NT2/D1 (cell line): ENCODE measurements around the gene TPO.

Source experiments
- DNase-seq: peaks from one replicate; pipeline ENCODE4 v3.0.0-alpha.2; 2011; ENCODE audit warnings: low read depth, low spot score
- H3K27me3 ChIP-seq: 2 replicates; pipeline ENCODE4 v1.6.0; 2011; ENCODE audit warnings: mild to moderate bottlenecking; ENCODE audit not compliant: insufficient read length, insufficient read depth
- H3K36me3 ChIP-seq: 2 replicates; pipeline ENCODE4 v1.6.1; 2011; ENCODE audit warnings: mild to moderate bottlenecking, low read length, mixed read lengths; ENCODE audit not compliant: insufficient read depth, insufficient read length
- H3K4me1 ChIP-seq: 2 replicates; pipeline ENCODE4 v1.5.1; 2011; ENCODE audit not compliant: insufficient read depth, insufficient read length
- H3K4me3 ChIP-seq: 2 replicates; pipeline ENCODE4 v1.5.1; 2011; ENCODE audit warnings: low read depth; ENCODE audit not compliant: insufficient read length
- H3K9ac ChIP-seq: 2 replicates; pipeline ENCODE4 v1.6.0; 2011; ENCODE audit warnings: low read depth; ENCODE audit not compliant: insufficient read length
- H3K9me3 ChIP-seq: 2 replicates; pipeline ENCODE4 v1.5.1; 2011; ENCODE audit warnings: mild to moderate bottlenecking, low read length; ENCODE audit not compliant: insufficient read depth
- SUZ12 ChIP-seq: IDR thresholded peaks from 2 replicates; pipeline ENCODE4 v1.6.1; 2011; ENCODE audit not compliant: insufficient read length, insufficient read depth; ENCODE audit errors: extremely low read depth
- YY1 ChIP-seq: IDR thresholded peaks from 2 replicates; pipeline ENCODE4 v1.6.1; 2011; ENCODE audit not compliant: insufficient read length, insufficient read depth
- ZNF274 ChIP-seq: IDR thresholded peaks from 2 replicates; pipeline ENCODE4 v1.6.1; 2011; ENCODE audit warnings: mild to moderate bottlenecking, low read depth, low read length

Gene TPO

DNA sequence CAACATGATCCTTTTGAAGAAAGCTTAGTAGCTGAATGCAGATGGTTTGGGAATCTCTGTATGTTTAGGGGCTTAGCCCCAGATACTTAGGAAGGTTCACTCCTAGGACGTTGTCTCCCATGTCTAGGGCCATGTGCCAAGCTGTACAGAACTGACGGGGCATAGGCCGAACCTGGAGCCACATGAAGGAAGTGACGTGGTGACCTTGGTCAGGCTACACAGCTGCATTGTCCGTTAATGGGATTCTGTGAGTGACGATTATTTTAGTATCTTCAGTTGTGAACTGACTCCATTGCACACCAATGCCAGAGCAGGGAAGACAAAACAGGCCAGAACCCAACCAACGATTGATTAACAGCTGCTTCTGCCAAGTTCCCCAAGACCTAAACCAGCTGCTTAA lies 139.3 kb downstream of the TPO start:
- H3K4me1 ChIP-seq, result peaks cover 2% of the 10 kb centered on the region
- peaks cover 24% of the 10 kb centered on the region for H3K27me3 ChIP-seq
- H3K36me3 ChIP-seq, result no peaks in the 10 kb centered on the region
- no peak overlapping the region for H3K4me3 ChIP-seq
- TF ChIP-seq SUZ12 (no peak), ZNF274 (no peak), YY1 (no peak)
- H3K9ac ChIP-seq, result no peak overlapping the region
- H3K9me3 ChIP-seq, result no peaks in the 10 kb centered on the region
- no peak for DNase-seq

DNA sequence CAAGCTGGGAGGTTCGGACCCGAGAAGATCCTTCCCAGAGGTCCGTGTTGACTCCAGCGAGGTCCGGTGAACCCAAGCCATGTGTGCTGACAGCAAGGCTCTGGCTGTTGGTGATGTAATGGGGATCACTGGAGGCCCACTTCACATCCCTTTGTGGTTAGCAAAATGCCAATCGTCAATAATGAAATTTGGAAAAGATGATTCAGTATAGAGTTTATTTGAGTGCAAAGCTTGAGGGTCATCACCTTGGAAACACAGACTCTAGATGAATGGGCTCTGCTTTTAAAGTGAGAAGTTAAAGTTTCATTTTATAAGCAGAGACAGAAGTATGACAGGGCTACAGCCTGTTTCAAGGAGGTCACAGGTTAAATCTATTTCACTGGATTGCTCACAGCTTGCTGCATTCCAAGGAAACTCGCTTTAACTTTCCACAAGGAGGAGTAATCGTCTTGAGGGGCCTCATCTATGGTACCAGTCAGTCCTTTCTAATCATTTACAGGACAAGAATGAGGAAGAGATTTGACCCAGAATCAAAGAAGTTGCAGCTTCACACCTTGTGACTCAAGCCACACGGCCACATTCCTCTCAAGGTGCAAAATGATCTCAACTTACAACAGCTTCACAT lies 140.5 kb downstream of the TPO start:
- no peaks in the 10 kb centered on the region for H3K36me3 ChIP-seq
- H3K27me3 ChIP-seq, result peaks cover 24% of the 10 kb centered on the region
- H3K4me1 ChIP-seq, result peaks cover 2% of the 10 kb centered on the region
- no peak overlapping the region for H3K4me3 ChIP-seq
- DNase-seq, result no peak
- H3K9me3 ChIP-seq, result no peaks in the 10 kb centered on the region
- no peak for TF ChIP-seq ZNF274
- TF ChIP-seq YY1, result no peak
- no peak for TF ChIP-seq SUZ12
- no peak overlapping the region for H3K9ac ChIP-seq

DNA sequence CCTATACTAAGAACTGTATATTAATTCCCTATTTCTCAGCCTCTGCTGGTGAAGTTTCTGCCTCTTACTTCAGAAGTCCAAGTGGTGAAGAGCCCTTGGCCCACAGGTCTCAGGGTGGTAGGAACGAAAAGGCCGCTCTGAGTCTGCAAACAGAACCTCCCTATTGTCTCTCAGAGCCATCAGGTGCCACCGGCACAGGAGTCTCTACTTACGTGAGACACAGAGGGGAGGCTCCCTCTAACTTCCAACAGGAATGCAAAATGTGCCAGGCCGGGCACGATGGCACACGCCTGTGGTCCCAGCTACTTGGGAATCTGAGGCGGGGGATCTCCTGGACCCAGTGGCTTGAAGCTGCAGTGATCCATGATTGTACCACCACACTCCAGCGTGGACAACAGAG lies 143.0 kb downstream of the TPO start:
- Histone ChIP-seq H3K9ac (no peak overlapping the region), H3K27me3 (peaks cover 5% of the 10 kb centered on the region), H3K4me3 (no peak overlapping the region), H3K4me1 (no peaks in the 10 kb centered on the region), H3K36me3 (no peaks in the 10 kb centered on the region), H3K9me3 (no peaks in the 10 kb centered on the region)
- no peak for TF ChIP-seq ZNF274
- TF ChIP-seq SUZ12, result no peak
- TF ChIP-seq YY1, result no peak
- DNase-seq, result no peak

DNA sequence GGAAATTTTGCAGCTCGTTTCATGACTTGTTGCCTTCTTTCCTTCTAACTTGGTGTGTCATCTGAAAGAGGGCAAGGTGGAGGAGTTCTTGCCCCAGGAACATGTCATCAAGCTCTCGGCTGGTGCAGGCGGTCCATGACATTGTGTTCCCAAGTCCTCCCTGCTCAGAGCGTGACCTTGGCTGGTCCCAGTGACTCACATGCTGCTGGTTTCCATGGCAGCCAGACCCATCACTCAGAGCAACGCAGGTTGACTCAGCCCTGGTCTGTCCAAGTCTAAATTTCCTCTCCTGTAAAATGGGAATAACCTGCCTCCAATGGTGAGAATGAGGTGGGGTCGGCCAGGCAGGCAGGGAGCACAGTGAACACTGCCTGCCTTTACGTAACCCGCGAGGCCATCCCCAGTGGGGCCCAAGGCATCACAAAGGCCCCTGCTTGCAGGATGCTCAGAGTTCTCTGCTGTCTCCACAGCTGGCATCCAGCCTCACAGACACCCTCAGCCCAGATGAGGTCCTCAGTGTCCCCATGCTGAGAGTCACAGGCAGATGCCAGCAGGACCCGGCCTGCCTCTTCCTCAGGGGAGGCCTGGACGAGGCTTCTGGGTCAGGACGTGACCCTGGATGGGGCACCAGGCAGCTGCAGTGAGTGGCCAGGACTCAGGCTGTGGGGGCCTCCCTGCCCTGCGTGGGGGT lies 143.7 kb downstream of the TPO start:
- Histone ChIP-seq H3K9ac (no peak overlapping the region), H3K4me1 (no peaks in the 10 kb centered on the region), H3K27me3 (peaks cover 2% of the 10 kb centered on the region), H3K4me3 (no peak overlapping the region), H3K36me3 (no peaks in the 10 kb centered on the region), H3K9me3 (no peaks in the 10 kb centered on the region)
- no peak for DNase-seq
- no peak for TF ChIP-seq YY1
- TF ChIP-seq SUZ12, result no peak
- TF ChIP-seq ZNF274, result no peak

DNA sequence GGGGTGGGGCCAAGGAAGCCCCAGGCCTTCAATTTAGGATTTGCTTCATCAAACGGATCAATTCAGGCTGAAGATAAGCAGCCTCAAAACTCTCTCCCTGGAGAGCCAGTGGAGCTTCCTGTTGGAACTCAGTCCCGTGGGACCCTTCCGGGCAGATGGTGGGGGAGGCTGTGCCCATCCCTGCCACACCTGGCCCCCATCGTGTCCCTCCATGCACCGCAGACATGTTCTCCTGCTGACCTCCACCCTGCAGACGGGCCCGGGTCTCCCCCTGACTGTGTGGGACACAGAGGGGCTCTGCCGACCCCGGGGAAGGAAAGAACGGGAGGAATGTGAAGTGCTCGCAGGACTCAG lies 144.2 kb downstream of the TPO start:
- TF ChIP-seq SUZ12, result no peak
- no peak for TF ChIP-seq ZNF274
- no peak for TF ChIP-seq YY1
- Histone ChIP-seq H3K27me3 (peaks cover 2% of the 10 kb centered on the region), H3K9me3 (no peaks in the 10 kb centered on the region), H3K36me3 (no peaks in the 10 kb centered on the region), H3K4me1 (no peaks in the 10 kb centered on the region), H3K4me3 (no peak overlapping the region), H3K9ac (no peak overlapping the region)
- DNase-seq, result no peak

DNA sequence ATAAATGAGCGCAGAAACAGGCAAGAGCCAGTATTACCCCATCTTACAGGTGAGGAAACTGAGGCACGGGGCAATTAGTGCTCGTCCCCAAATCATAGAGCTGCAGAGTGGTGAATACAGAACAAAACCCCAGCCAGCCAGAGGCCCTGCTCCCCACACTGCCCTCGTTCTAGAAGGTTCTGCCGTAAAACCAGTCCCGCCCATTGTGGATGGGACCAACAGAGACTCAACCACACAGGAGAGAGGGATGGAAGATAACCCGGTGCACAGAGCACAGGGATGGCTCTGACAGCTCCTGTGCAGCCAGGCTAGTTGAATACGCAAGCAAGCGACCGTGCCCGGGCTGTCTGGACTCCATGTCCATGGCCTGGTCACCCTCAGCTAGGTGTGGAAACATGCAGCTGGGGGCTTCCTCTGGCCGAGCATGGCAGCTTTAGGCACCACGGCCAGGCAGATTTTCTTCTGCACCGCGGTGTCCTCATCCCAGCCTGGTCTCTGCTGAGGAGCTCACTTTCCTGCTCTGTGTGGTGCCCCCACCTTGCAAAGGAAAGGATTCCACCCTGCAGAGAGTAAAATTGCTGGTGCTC lies 146.4 kb downstream of the TPO start:
- Histone ChIP-seq H3K4me1 (no peaks in the 10 kb centered on the region), H3K9me3 (no peaks in the 10 kb centered on the region), H3K9ac (no peak overlapping the region), H3K4me3 (no peak overlapping the region), H3K27me3 (no peaks in the 10 kb centered on the region), H3K36me3 (no peaks in the 10 kb centered on the region)
- DNase-seq, result no peak
- no peak for TF ChIP-seq ZNF274
- no peak for TF ChIP-seq SUZ12
- TF ChIP-seq YY1, result no peak

DNA sequence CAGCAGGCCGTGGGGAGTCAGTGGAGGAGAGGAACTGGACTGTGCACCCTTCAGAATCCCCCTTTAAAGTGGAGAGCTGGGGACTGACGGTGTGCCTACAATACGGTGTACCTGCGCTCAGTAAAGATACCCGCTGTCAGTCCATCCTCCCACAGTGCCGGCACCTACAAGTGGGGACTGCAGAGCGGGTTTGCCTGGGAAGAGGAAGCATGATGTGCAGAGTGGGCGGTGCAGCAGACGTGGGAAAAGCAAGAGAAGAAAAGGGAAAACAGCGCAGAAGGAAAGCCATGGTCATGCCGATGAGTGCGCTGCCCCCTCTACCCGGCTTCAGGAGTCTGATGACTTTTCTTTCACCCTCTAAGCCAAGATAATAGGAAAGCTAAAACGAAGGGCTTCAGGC lies 148.0 kb downstream of the TPO start:
- DNase-seq, result no peak
- no peaks in the 10 kb centered on the region for H3K4me1 ChIP-seq
- no peak overlapping the region for H3K9ac ChIP-seq
- no peak for TF ChIP-seq YY1
- no peak for TF ChIP-seq ZNF274
- TF ChIP-seq SUZ12, result no peak
- H3K27me3 ChIP-seq, result no peaks in the 10 kb centered on the region
- no peaks in the 10 kb centered on the region for H3K36me3 ChIP-seq
- no peaks in the 10 kb centered on the region for H3K9me3 ChIP-seq
- no peak overlapping the region for H3K4me3 ChIP-seq
